Panc1 (cell line): ENCODE measurements around the gene ORM2. TPM values are rescaled to one million over a fixed set of nuclear protein-coding genes. Genes with fewer than 3 reads are reported as not detected.
"Not testable (repeated sequence)": the region's sequence is repeated elsewhere in the genome, so short reads cannot be mapped to it uniquely, and the experiment has no call there.

ENCODE experiments used
- ATAC-seq: fragments of 200-7000 bp; cut with Tn5 transposase; 2 replicates; pipeline ENCODE4 v1.9.1; 2020; ENCODE audit warnings: mild to moderate bottlenecking, moderate library complexity
- BruUV-seq: library from RNA; stranded (reverse); fragments of 400-500 nt; replicated peaks from 2 replicates; lab custom pipeline; 2021; lab: Mats Ljungman, UMichigan
- CTCF ChIA-PET: fragments of 300-600 bp; sonication (Branson Sonifier 250); formaldehyde crosslinking; loops from one replicate; lab custom pipeline; 2022; ENCODE audit warnings: antibody characterized with exemption; lab: Charles Lee
- POLR2A ChIA-PET: fragments of 300-600 bp; sonication (Branson Sonifier 250); formaldehyde crosslinking; loops from one replicate; lab custom pipeline; 2022; ENCODE audit warnings: antibody characterized with exemption; lab: Charles Lee
- DNase-seq: peaks from one replicate; pipeline ENCODE4 v3.0.0-alpha.2; 2010; ENCODE audit warnings: low read depth, low spot score
- H3K27ac ChIP-seq: 2 replicates; pipeline ENCODE4 v1.5.1; 2011; ENCODE audit warnings: mild to moderate bottlenecking, low read length, inconsistent platforms
- H3K27me3 ChIP-seq: fragments of 200-500 bp; sonication (Bioruptor generic); 2 replicates; pipeline ENCODE4 v1.6.0; 2014; ENCODE audit warnings: low read length, inconsistent platforms; ENCODE audit not compliant: control insufficient read depth, insufficient read depth
- H3K36me3 ChIP-seq: fragments of 200-500 bp; sonication (Bioruptor generic); 2 replicates; pipeline ENCODE4 v1.5.1; 2014; ENCODE audit warnings: inconsistent platforms, mild to moderate bottlenecking, low read length, moderate library complexity; ENCODE audit not compliant: control insufficient read depth, insufficient read depth
- H3K4me1 ChIP-seq: 2 replicates; pipeline ENCODE4 v1.5.1; 2011; ENCODE audit warnings: inconsistent platforms, mild to moderate bottlenecking, low read length, moderate library complexity; ENCODE audit not compliant: control insufficient read depth, insufficient read depth
- H3K4me3 ChIP-seq, 2 experiments: 2 replicates each; pipeline ENCODE4 v1.5.1; 2011 to 2012; ENCODE audit warnings: low read depth in 2 of 2, low read length in 2 of 2, mild to moderate bottlenecking in 2 of 2, inconsistent platforms in 1 of 2, moderate library complexity in 1 of 2
- H3K9me3 ChIP-seq: fragments of 200-500 bp; sonication (Bioruptor generic); 2 replicates; pipeline ENCODE4 v1.5.1; 2014; ENCODE audit warnings: low read depth, mild to moderate bottlenecking, inconsistent platforms, low read length, moderate library complexity; ENCODE audit not compliant: control insufficient read depth, insufficient read depth
- CTCF ChIP-seq: fragments of 450-650 bp; IDR thresholded peaks from 2 replicates; pipeline ENCODE4 v1.5.1; 2017; ENCODE audit warnings: mild to moderate bottlenecking
- POLR2AphosphoS5 ChIP-seq: IDR thresholded peaks from 2 replicates; pipeline ENCODE4 v1.6.1; 2012; ENCODE audit warnings: mild to moderate bottlenecking, low read depth, low read length, moderate library complexity
- SIN3A ChIP-seq: IDR thresholded peaks from 2 replicates; pipeline ENCODE4 v1.6.1; 2012; ENCODE audit warnings: low read depth, mild to moderate bottlenecking, low read length, moderate library complexity, borderline replicate concordance; ENCODE audit not compliant: insufficient read depth
- TCF7L2 ChIP-seq: IDR thresholded peaks from 2 replicates; pipeline ENCODE4 v1.6.1; 2011; ENCODE audit warnings: mild to moderate bottlenecking, low read depth, low read length, inconsistent platforms
- in situ Hi-C: cut with HindIII; loops from 2 replicates; pipeline ENCODE4 v1.10.0; 2016; ENCODE audit warnings: low sequenced_read_pairs, low pct_unique_long_range_greater_than_20kb
- intact Hi-C: fragments of 100-400 bp; cut with micrococcal nuclease; formaldehyde crosslinking; loops from one replicate; pipeline ENCODE4 v1.10.0; 2022; ENCODE audit not compliant: unreplicated experiment
- total RNA-seq: library from RNA; stranded (reverse); gene quantifications from one replicate; pipeline ENCODE4 v1.2.1, GENCODE V29; 2021; ENCODE audit not compliant: unreplicated experiment
- TF ChIP-seq, protein P1 (sequence below), 2 experiments: IDR thresholded peaks; 2 replicates each; pipeline ENCODE4 v1.6.1; 2011 to 2012; ENCODE audit warnings: low read depth in 2 of 2, control low read depth in 1 of 2, low read length in 1 of 2, mild to moderate bottlenecking in 1 of 2, moderate library complexity in 1 of 2; ENCODE audit not compliant: insufficient read depth in 1 of 2

Gene ORM2
- total RNA-seq, 1 experiment from 2014 or later: 0.77 TPM

DNA sequence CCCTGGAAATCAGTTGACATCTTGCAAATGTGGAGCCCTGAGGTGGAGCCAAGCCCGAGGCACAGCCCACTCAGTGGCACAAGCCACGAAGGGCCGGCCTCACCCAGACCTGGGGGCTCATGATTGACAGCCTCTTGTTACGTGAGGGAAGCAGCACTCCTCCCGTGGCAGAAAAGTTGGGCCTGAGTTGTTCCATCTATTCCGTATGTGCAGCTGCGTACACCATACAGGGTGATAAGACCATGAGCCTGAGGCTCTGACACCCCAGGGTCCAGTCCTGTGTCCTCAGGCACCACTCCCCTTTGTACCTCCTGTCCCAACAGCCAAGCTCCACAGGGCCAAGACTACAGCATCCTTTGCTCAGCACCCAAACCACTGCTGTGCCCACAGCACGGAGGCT, 1.9 kb upstream of the ORM2 start:
- no peak for ATAC-seq
- no peaks in the 10 kb centered on the region for H3K36me3 ChIP-seq
- H3K9me3 ChIP-seq: no peaks in the 10 kb centered on the region
- no TSS peak for BruUV-seq
- no peak overlapping the region for H3K27ac ChIP-seq
- TF ChIP-seq TCF7L2 (no peak), CTCF (no peak)
- no peaks in the 10 kb centered on the region for H3K27me3 ChIP-seq
- in situ Hi-C loops (no loop called here), intact Hi-C loops (no loop called here)
- no peak overlapping the region for H3K4me3 ChIP-seq
- no peak for DNase-seq
- POLR2A ChIA-PET: no interaction called here
- CTCF ChIA-PET: no interaction called here
- H3K4me1 ChIP-seq: no peaks in the 10 kb centered on the region

DNA sequence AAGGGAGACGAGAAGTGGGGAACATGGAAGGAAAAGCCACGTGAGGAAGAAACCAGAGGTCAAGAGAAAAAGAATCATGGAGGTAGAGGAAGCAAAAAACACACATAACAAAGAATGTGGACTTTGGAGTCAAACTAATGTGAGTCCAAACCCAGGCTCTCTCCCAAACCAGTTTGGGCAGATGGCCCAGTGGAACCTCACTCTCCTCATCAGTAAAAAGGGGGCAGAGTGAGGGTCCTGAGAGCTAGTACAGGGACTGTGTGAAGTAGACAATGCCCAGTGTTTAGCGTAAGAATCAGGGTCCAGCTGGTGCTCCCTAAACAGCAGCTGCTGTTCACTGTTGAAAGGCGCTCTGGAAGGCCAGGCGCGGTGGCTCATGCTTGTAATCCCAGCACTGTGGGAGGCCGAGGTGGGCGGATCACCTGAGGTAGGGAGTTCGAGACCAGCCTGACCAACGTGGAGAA, 1.3 kb upstream of the ORM2 start:
- H3K4me1 ChIP-seq, H3K9me3 ChIP-seq, H3K27me3 ChIP-seq, POLR2A ChIA-PET, BruUV-seq, H3K36me3 ChIP-seq, H3K4me3 ChIP-seq, DNase-seq, intact Hi-C loops, H3K27ac ChIP-seq, CTCF ChIA-PET, in situ Hi-C loops, ATAC-seq: not testable (repeated sequence)

- H3K27me3 ChIP-seq, CTCF ChIA-PET, H3K9me3 ChIP-seq, H3K27ac ChIP-seq, H3K4me1 ChIP-seq, H3K36me3 ChIP-seq, ATAC-seq, DNase-seq, POLR2A ChIA-PET, in situ Hi-C loops, intact Hi-C loops, BruUV-seq, H3K4me3 ChIP-seq: not testable (repeated sequence)
These were observed 588 bp upstream of the ORM2 start for GRCh38 chr9:114328937-114329624.

- ATAC-seq (no peak), DNase-seq (no peak)
- Histone ChIP-seq H3K9me3 (no peaks in the 10 kb centered on the region), H3K27me3 (no peaks in the 10 kb centered on the region), H3K4me3 (no peak overlapping the region), H3K36me3 (no peaks in the 10 kb centered on the region), H3K4me1 (no peaks in the 10 kb centered on the region), H3K27ac (no peak overlapping the region)
- TF ChIP-seq, protein P1, sequence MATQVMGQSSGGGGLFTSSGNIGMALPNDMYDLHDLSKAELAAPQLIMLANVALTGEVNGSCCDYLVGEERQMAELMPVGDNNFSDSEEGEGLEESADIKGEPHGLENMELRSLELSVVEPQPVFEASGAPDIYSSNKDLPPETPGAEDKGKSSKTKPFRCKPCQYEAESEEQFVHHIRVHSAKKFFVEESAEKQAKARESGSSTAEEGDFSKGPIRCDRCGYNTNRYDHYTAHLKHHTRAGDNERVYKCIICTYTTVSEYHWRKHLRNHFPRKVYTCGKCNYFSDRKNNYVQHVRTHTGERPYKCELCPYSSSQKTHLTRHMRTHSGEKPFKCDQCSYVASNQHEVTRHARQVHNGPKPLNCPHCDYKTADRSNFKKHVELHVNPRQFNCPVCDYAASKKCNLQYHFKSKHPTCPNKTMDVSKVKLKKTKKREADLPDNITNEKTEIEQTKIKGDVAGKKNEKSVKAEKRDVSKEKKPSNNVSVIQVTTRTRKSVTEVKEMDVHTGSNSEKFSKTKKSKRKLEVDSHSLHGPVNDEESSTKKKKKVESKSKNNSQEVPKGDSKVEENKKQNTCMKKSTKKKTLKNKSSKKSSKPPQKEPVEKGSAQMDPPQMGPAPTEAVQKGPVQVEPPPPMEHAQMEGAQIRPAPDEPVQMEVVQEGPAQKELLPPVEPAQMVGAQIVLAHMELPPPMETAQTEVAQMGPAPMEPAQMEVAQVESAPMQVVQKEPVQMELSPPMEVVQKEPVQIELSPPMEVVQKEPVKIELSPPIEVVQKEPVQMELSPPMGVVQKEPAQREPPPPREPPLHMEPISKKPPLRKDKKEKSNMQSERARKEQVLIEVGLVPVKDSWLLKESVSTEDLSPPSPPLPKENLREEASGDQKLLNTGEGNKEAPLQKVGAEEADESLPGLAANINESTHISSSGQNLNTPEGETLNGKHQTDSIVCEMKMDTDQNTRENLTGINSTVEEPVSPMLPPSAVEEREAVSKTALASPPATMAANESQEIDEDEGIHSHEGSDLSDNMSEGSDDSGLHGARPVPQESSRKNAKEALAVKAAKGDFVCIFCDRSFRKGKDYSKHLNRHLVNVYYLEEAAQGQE (IDR thresholded peaks at IDR 0.05; ENCODE audit: insufficient read depth in 1 of 2, low read depth in 2 of 2, low read length in 1 of 2): no peak
- TF ChIP-seq SIN3A (no peak), POLR2AphosphoS5 (no peak), TCF7L2 (no peak), CTCF (no peak)
- intact Hi-C loops (no loop called here), in situ Hi-C loops (no loop called here)
- CTCF ChIA-PET: no interaction called here
- POLR2A ChIA-PET: no interaction called here
- no TSS peak for BruUV-seq
These were observed 967 bp downstream of the ORM2 start for GRCh38 chr9:114330636-114331035.
